ENCODE results near the gene PAXX.
"Not testable (repeated sequence)": the region's sequence is repeated elsewhere in the genome, so short reads cannot be mapped to it uniquely, and the experiment has no call there.

The PAXX gene

DNA sequence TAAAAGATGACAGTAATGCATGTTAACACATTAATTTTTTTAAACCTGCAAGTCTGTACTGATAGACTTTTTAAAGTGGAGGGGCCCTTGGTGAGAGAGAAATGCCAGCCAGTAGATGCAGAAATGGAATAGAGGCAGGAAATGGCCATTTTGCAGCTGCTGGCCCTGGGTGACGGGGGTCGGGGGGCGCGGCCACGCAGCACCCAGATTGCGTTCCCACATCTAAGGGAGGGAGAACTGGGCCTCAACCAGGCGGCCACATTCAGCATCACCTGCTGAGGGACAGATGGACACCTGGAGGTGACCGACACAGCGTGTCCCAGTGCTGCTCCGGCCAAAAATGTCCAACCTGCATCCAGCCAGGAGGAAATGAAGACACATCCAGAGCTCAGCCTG, 10.4 kb downstream of the PAXX start:
- no peak overlapping the region for H3K4me3 ChIP-seq (ENCODE audit: low read depth, low read length)
- no peak for DNase-seq (ENCODE audit: low read depth)
- TF ChIP-seq POLR2A (IDR thresholded peaks at IDR 0.05; ENCODE audit: extremely low read depth, insufficient read length) (no peak), MYC (IDR thresholded peaks at IDR 0.05; ENCODE audit: low read depth, low read length) (no peak)
- TF ChIP-seq, protein P1, sequence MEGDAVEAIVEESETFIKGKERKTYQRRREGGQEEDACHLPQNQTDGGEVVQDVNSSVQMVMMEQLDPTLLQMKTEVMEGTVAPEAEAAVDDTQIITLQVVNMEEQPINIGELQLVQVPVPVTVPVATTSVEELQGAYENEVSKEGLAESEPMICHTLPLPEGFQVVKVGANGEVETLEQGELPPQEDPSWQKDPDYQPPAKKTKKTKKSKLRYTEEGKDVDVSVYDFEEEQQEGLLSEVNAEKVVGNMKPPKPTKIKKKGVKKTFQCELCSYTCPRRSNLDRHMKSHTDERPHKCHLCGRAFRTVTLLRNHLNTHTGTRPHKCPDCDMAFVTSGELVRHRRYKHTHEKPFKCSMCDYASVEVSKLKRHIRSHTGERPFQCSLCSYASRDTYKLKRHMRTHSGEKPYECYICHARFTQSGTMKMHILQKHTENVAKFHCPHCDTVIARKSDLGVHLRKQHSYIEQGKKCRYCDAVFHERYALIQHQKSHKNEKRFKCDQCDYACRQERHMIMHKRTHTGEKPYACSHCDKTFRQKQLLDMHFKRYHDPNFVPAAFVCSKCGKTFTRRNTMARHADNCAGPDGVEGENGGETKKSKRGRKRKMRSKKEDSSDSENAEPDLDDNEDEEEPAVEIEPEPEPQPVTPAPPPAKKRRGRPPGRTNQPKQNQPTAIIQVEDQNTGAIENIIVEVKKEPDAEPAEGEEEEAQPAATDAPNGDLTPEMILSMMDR (IDR thresholded peaks at IDR 0.05; ENCODE audit: low read depth, low read length), result no peak
- TF ChIP-seq, protein P2, sequence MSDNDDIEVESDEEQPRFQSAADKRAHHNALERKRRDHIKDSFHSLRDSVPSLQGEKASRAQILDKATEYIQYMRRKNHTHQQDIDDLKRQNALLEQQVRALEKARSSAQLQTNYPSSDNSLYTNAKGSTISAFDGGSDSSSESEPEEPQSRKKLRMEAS (IDR thresholded peaks at IDR 0.05; ENCODE audit: low read depth, low read length), result no peak

DNA sequence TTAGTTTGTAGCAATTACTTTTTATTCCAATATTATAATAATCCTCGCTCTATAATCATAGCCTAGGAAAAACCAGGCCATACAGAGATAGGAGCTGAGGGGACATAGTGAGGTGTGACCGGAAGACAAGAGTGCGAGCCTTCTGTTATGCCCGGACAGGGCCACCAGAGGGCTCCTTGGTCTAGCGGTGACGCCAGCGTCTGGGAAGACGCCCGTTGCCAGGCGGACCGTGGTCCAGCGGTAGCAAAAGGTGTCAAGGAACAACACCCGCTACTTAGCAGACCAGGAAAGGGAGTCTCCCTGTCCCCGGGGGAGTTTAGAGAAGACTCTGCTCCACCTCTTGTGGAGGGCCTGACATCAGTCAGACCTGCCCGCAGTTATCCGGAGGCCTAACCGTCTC, 12.1 kb downstream of the PAXX start:
- H3K4me3 ChIP-seq (ENCODE audit: low read depth, low read length); DNase-seq (ENCODE audit: low read depth): not testable (repeated sequence)
- TF ChIP-seq, protein P1 (IDR thresholded peaks at IDR 0.05; ENCODE audit: low read depth, low read length), result peak; percentile 9

DNA sequence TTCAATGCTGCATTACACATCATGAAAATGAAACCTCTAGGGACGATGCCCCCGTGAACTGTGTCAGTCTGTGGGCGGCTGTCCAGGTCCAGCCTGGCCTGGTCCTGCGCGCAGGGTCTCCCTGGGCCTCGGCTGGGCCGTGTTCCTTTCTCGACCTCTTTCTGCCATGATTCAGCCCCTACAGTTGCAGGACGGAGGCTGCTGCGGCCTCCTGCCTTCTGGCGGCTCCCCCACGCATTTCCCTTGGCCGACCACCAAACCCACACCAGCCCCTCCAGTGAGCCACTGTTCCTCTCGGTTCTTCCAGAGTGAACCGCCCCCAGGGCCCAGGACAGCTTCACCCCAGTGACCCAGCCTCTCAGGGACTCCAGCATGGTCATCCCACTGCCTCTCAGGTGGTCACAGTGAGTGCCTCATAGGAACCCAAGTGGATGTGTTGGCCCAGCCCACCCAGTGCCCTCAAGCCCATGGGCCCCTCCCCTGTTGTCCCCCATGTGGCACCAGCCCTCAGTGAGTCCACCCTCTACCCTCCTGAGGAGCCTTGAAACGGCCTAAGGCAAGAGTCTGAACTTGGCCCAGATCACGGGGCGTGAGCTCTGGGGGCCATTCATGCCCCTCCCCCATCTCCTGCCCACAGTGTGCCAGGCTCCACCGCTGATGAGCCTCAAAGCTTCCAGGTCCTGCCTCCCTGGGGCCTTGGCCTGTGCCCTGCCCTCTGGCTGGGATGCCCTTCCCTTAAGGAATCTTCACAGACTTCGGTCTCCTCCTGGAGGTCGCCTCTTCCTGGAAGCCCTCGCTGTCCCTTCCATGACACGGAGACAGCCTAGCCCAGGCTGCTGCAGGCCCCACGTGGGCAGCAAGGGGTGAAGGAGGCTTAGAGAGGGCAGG, 14.1 kb downstream of the PAXX start:
- TF ChIP-seq, protein P1 (IDR thresholded peaks at IDR 0.05; ENCODE audit: low read depth, low read length), result no peak
- peak; percentile 7 for TF ChIP-seq POLR2A (IDR thresholded peaks at IDR 0.05; ENCODE audit: extremely low read depth, insufficient read length)
- DNase-seq (ENCODE audit: low read depth), result peak; percentile 58
- no peak overlapping the region for H3K4me3 ChIP-seq (ENCODE audit: low read depth, low read length)

DNA sequence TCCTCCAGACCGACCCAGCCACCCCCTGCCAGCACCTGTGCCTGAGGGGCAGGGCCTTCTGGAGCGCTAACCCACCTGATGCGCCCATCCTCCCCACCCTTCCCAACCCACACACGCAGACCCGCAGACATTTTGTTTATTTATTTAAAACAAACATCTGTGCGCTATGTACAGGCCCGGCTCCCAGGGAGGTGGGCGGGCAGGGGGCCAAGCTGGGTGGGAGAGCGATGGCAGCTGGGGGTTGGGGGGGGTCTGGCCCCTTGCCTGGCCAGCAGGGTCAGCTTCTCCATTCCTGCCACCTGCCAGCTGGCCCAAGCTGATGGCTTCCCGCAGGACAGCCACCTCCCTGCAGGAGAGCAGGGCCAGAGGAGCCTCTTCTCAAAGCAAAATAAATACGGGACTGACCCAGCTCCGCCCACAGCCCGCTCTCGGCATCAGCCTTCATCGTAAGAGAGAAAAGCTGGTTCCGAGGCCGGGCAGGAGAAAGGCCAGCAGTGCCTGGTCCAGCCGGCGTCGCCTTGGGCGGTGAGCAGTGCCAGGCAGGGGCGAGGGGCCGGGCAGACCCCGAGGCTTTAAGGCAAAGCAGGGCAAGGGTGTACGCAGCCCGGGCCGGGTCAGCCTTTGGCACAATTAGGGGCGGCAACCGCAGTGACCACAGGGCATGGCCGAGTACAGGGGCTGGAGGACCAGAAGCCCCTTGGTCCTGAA, 15.0 kb downstream of the PAXX start:
- DNase-seq (ENCODE audit: low read depth), result no peak
- TF ChIP-seq, protein P2 (IDR thresholded peaks at IDR 0.05; ENCODE audit: low read depth, low read length), result no peak
- TF ChIP-seq, protein P1 (IDR thresholded peaks at IDR 0.05; ENCODE audit: low read depth, low read length), result no peak
- TF ChIP-seq MYC (IDR thresholded peaks at IDR 0.05; ENCODE audit: low read depth, low read length) (no peak), POLR2A (IDR thresholded peaks at IDR 0.05; ENCODE audit: extremely low read depth, insufficient read length) (no peak)
- no peak overlapping the region for H3K4me3 ChIP-seq (ENCODE audit: low read depth, low read length)

DNA sequence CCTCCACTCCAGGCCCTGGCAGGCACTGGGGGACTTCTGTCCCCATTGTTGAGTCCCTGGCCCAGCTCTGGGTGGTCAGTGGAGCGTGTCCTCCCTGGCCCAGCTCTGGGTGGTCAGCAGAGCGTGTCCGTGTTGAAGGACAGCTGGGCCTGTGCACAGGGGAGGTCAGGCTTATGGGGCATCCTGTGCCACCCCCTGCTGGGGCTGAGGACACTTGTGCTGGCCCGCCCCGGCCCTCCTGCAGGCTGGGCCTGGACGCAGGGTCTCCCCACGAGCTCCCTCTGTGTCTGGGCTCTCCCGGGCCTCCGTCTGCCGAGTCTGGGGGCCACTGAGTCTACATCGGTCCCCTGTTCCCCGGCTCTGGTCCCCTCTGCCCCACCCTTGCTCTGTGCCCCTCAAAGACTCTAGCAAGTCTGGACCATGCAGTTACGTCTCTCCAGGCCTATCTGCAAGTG, 15.6 kb downstream of the PAXX start:
- no peak for DNase-seq (ENCODE audit: low read depth)
- no peak for TF ChIP-seq MYC (IDR thresholded peaks at IDR 0.05; ENCODE audit: low read depth, low read length)
- no peak for TF ChIP-seq POLR2A (IDR thresholded peaks at IDR 0.05; ENCODE audit: extremely low read depth, insufficient read length)
- TF ChIP-seq, protein P2 (IDR thresholded peaks at IDR 0.05; ENCODE audit: low read depth, low read length), result no peak
- TF ChIP-seq, protein P1 (IDR thresholded peaks at IDR 0.05; ENCODE audit: low read depth, low read length), result no peak
- no peak overlapping the region for H3K4me3 ChIP-seq (ENCODE audit: low read depth, low read length)
